Ishikawa (cell line): ENCODE results near the gene OR51B2.

Experiments
- CEBPB ChIP-seq: IDR thresholded peaks from 2 replicates; pipeline ENCODE4 v1.6.1; 2012
- CREB1 ChIP-seq: IDR thresholded peaks from 2 replicates; pipeline ENCODE4 v1.6.1; 2012; ENCODE audit warnings: low read depth
- EGR1 ChIP-seq: IDR thresholded peaks from 2 replicates; pipeline ENCODE4 v1.6.1; 2012
- EP300 ChIP-seq: IDR thresholded peaks from 2 replicates; pipeline ENCODE4 v1.6.1; 2012; ENCODE audit warnings: borderline replicate concordance
- FOXM1 ChIP-seq: IDR thresholded peaks from 2 replicates; pipeline ENCODE4 v1.6.1; 2012; ENCODE audit warnings: low read depth, borderline replicate concordance
- NFIC ChIP-seq: IDR thresholded peaks from 2 replicates; pipeline ENCODE4 v1.6.1; 2012
- RAD21 ChIP-seq: IDR thresholded peaks from 2 replicates; pipeline ENCODE4 v1.6.1; 2012; ENCODE audit warnings: low read depth
- REST ChIP-seq: IDR thresholded peaks from 2 replicates; pipeline ENCODE4 v1.6.1; 2012; ENCODE audit warnings: low read depth, mild to moderate bottlenecking
- TAF1 ChIP-seq: IDR thresholded peaks from 2 replicates; pipeline ENCODE4 v1.6.1; 2012; ENCODE audit warnings: low read depth, mild to moderate bottlenecking
- TEAD4 ChIP-seq: IDR thresholded peaks from 2 replicates; pipeline ENCODE4 v1.6.1; 2012
- USF1 ChIP-seq: IDR thresholded peaks from 2 replicates; pipeline ENCODE4 v1.6.1; 2012
- YY1 ChIP-seq: IDR thresholded peaks from 2 replicates; pipeline ENCODE4 v1.6.1; 2012; ENCODE audit warnings: low read depth
- ZBTB7A ChIP-seq: IDR thresholded peaks from 2 replicates; pipeline ENCODE4 v1.6.1; 2012; ENCODE audit warnings: low read depth
- TF ChIP-seq, protein P1 (sequence below): IDR thresholded peaks from 2 replicates; pipeline ENCODE4 v1.6.1; 2012

GRCh38 chr11:5286351-5286750, 37.7 kb downstream of the OR51B2 start:
- TF ChIP-seq REST (no peak), EGR1 (no peak), CREB1 (no peak), TAF1 (no peak), TEAD4 (no peak), YY1 (no peak), RAD21 (no peak), USF1 (no peak), EP300 (no peak), CEBPB (no peak), FOXM1 (no peak), NFIC (no peak), ZBTB7A (no peak)
- TF ChIP-seq, protein P1, sequence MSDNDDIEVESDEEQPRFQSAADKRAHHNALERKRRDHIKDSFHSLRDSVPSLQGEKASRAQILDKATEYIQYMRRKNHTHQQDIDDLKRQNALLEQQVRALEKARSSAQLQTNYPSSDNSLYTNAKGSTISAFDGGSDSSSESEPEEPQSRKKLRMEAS, result no peak
